NT2/D1 (cell line): ENCODE results near the gene ULK4.

Experiments used
- SUZ12 ChIP-seq: IDR thresholded peaks from 2 replicates; pipeline ENCODE4 v1.6.1; 2011; ENCODE audit not compliant: insufficient read length, insufficient read depth; ENCODE audit errors: extremely low read depth
- YY1 ChIP-seq: IDR thresholded peaks from 2 replicates; pipeline ENCODE4 v1.6.1; 2011; ENCODE audit not compliant: insufficient read length, insufficient read depth

DNA sequence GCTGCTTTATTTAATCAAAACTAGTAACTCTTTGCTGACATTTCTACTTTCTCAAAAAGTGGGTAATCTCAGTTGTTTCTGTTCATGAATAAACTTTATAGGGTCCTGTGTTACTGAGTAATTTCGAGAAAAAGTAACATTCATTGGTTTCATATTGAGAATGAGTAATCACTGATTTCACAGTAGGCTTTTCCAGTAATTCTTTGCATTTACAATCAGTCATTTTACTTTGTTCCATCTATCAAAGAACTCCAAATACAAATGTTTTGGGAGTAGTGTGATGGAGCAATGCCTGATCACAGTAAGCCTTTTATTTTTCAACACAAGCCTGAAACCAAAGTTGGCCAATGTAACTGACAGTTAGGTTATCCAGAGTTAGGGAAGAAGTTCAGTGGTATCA is 353.6 kb downstream of the ULK4 start:
- no peak for TF ChIP-seq YY1
- TF ChIP-seq SUZ12, result no peak
